ENCODE data around the gene WDR11. TPM values are rescaled to one million over a fixed set of nuclear protein-coding genes. Genes with fewer than 3 reads are reported as not detected.

WDR11 gene
- total and polyA plus RNA-seq, 12 donors, result 9.6 to 29.3 (median 14.5) TPM

DNA sequence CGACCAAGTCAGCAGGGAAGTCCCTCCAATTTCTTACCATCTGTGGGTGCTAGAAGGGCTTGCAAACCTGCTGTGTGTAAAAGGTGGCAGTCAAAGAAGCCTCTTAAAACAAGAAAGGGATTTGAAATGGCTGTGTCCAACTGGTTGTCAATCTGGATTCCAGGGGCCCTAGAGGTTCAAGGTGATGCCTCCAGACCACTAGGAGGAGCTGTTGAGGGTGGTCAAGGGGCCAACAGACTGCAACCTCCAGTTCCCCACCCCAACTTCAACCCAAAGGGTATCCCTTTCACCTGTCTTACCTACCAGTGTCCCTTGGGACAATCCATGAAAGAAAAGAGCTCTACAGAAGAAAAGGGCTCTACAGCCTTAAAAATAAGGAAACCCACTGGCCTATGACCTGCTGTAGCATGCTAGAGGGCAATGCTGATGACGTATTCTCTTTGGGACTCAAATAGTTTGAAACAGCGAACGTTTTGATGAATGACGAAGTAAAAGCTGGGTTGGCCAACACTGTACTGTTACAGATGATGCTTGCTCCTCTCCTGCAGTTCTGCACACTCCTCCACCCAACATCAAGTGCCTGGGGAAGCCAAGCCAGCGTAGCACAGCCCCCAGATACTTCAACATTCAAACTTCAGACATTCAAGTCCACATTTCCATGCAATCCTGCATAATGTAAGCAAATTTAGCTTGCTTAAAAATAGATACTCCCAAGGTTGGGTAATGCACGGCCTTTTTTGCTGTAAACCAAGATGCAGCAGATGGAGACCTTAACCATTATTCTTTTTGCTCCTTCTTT lies 45.9 kb upstream of the WDR11 start:
- TF ChIP-seq, protein P1, sequence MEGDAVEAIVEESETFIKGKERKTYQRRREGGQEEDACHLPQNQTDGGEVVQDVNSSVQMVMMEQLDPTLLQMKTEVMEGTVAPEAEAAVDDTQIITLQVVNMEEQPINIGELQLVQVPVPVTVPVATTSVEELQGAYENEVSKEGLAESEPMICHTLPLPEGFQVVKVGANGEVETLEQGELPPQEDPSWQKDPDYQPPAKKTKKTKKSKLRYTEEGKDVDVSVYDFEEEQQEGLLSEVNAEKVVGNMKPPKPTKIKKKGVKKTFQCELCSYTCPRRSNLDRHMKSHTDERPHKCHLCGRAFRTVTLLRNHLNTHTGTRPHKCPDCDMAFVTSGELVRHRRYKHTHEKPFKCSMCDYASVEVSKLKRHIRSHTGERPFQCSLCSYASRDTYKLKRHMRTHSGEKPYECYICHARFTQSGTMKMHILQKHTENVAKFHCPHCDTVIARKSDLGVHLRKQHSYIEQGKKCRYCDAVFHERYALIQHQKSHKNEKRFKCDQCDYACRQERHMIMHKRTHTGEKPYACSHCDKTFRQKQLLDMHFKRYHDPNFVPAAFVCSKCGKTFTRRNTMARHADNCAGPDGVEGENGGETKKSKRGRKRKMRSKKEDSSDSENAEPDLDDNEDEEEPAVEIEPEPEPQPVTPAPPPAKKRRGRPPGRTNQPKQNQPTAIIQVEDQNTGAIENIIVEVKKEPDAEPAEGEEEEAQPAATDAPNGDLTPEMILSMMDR (IDR thresholded peaks at IDR 0.05), result no peak
- 81 to 85% methylated on average over 7 of the region's 7 CpGs for WGBS, 2 donors
- no peaks in the 10 kb centered on the region for H3K4me1 ChIP-seq
- intact Hi-C loops (cut with DNase I), result no loop called here
- no peak for ATAC-seq
- H3K27me3 ChIP-seq, result peaks cover 0 to 5% (median 0%) of the 10 kb centered on the region in 7 donors
- H3K9me3 ChIP-seq, result no peaks in the 10 kb centered on the region
- no peak overlapping the region for H3K4me3 ChIP-seq
- H3K27ac ChIP-seq, result no peak overlapping the region
- DNase-seq, result no peak
- no peaks in the 10 kb centered on the region for H3K36me3 ChIP-seq

DNA sequence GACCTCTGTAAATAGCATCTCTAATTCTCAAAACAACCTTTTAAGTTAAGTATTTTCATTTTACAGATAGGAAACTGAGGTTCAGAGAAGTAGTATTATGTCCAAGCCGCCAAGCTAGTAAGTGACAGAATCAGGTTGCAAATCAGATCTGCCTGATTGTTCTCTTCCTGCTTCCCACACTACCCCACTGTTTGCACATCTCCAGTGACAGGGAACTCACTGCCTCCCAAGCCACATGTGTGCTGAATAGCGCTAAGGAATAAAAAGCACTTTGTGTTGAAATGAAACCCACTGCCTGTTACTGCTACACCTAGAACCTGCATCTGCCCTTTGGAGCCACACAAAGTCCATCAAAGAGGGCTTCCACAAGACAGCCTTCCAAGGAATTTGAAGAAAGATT lies 45.1 kb upstream of the WDR11 start:
- Histone ChIP-seq H3K36me3 (no peaks in the 10 kb centered on the region), H3K4me1 (no peaks in the 10 kb centered on the region)

DNA sequence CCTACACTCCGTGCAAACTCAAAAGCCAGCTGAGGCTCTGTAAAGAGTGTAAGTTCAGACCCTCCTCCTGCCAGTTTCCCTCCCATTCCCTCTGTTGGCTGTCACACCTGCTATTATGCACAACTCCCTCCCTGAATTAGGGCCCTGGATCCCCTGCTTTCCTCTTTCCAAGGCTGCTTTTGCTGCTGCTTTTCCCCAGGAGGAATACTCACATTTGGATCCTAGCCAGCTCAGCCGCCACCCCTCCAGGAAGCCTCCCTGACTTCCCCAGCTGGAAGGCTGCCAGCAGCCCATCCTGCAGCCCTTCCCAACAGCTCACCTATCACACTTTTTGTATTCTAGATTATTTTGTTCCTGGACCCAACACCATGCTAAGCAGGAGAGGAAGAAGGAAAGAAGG lies 40.9 kb upstream of the WDR11 start:
- TF ChIP-seq, protein P1 (IDR thresholded peaks at IDR 0.05), result no peak
- Histone ChIP-seq H3K27ac (no peak overlapping the region), H3K4me1 (no peaks in the 10 kb centered on the region), H3K9me3 (peaks cover 0 to 3% (median 0%) of the 10 kb centered on the region in 11 donors), H3K27me3 (peaks cover 0 to 5% (median 0%) of the 10 kb centered on the region in 7 donors), H3K36me3 (no peaks in the 10 kb centered on the region), H3K4me3 (no peak overlapping the region)
- no peak for DNase-seq
- intact Hi-C loops (cut with DNase I), result no loop called here
- 22 to 23% methylated on average over 2 of the region's 2 CpGs for WGBS, 2 donors
- no peak for ATAC-seq

More for the DNA sequence above, 45.1 kb upstream of the WDR11 start:
- Histone ChIP-seq H3K27me3 (peaks cover 0 to 5% (median 0%) of the 10 kb centered on the region in 7 donors), H3K27ac (no peak overlapping the region), H3K4me3 (no peak overlapping the region), H3K9me3 (no peaks in the 10 kb centered on the region)
- WGBS, 2 donors, result 88 to 90% methylated on average over 2 of the region's 2 CpGs
- DNase-seq, result no peak
- ATAC-seq, result no peak
- TF ChIP-seq, protein P1 (IDR thresholded peaks at IDR 0.05), result no peak
- intact Hi-C loops (cut with DNase I), result no loop called here

- peaks cover 0 to 3% (median 0%) of the 10 kb centered on the region in 11 donors for H3K9me3 ChIP-seq
- H3K36me3 ChIP-seq, result no peaks in the 10 kb centered on the region
- intact Hi-C loops (cut with DNase I), result no loop called here
- TF ChIP-seq, protein P1 (IDR thresholded peaks at IDR 0.05), result no peak
- H3K4me1 ChIP-seq, result no peaks in the 10 kb centered on the region
- no peak for DNase-seq
- H3K27ac ChIP-seq, result no peak overlapping the region
- peaks cover 0 to 5% (median 0%) of the 10 kb centered on the region in 7 donors for H3K27me3 ChIP-seq
- ATAC-seq, result no peak
- 73 to 77% methylated on average over 6 of the region's 6 CpGs for WGBS, 2 donors
- no peak overlapping the region for H3K4me3 ChIP-seq
Observed at GRCh38 chr10:120813085-120813484, 38.1 kb upstream of the WDR11 start.

Data from heart right ventricle (tissue), 16 donors.